Measurements from ENCODE around the gene RER1. TPM values are rescaled to one million over a fixed set of nuclear protein-coding genes. Genes with fewer than 3 reads are reported as not detected.

The RER1 gene
- total RNA-seq, 2 experiments from 2014 or later: 120 to 131 TPM

GRCh38 chr1:2385606-2386280 is 5.9 kb upstream of the RER1 start:
- no peak overlapping the region for H3K4me3 Mint-ChIP-seq
- H3K36me3 Mint-ChIP-seq (ENCODE audit: low read depth): no peaks in the 10 kb centered on the region
- H3K27ac Mint-ChIP-seq: no peak overlapping the region
- no peak for DNase-seq
- intact Hi-C loops (cut with micrococcal nuclease): no loop called here
- ChIA-PET POLR2A (interaction anchor here (1.5 kb wide), 1 partner anchor 130 kb away, joined by 3 read pairs; no protein-coding TSS in a partner anchor), CTCF (interaction anchor here (10.8 kb wide), 1 partner anchor 191 kb away, joined by 239 read pairs; the partner anchor contains the start of gene FAAP20)
- no peaks in the 10 kb centered on the region for H3K9me3 Mint-ChIP-seq
- no peak for ATAC-seq
- peaks cover 8% of the 10 kb centered on the region for H3K4me1 Mint-ChIP-seq (ENCODE audit: low read depth)
- no peaks in the 10 kb centered on the region for H3K27me3 Mint-ChIP-seq
- TF ChIP-seq CTCF (IDR thresholded peaks at IDR 0.05): no peak

GRCh38 chr1:2386636-2387611 is 4.7 kb upstream of the RER1 start:
- no peak overlapping the region for H3K4me3 Mint-ChIP-seq
- peaks cover 8% of the 10 kb centered on the region for H3K4me1 Mint-ChIP-seq (ENCODE audit: low read depth)
- no peaks in the 10 kb centered on the region for H3K36me3 Mint-ChIP-seq (ENCODE audit: low read depth)
- no peak overlapping the region for H3K27ac Mint-ChIP-seq
- TF ChIP-seq CTCF (IDR thresholded peaks at IDR 0.05): no peak
- intact Hi-C loops (cut with micrococcal nuclease): no loop called here
- H3K27me3 Mint-ChIP-seq: no peaks in the 10 kb centered on the region
- no peaks in the 10 kb centered on the region for H3K9me3 Mint-ChIP-seq
- CTCF ChIA-PET: interaction anchor here (1.1 to 2.6 kb wide), 2 partner anchors 28 to 192 kb away, joined by 3 to 20 read pairs; partner anchors contain the start of gene FAAP20
- DNase-seq (no peak), ATAC-seq (no peak)
- POLR2A ChIA-PET: no interaction called here

GRCh38 chr1:2388004-2388913 is 3.4 kb upstream of the RER1 start:
- CTCF ChIA-PET: interaction anchor here (1.1 to 6.2 kb wide), 3 partner anchors 7 to 193 kb away, joined by 3 to 25 read pairs (median 20); partner anchors contain the start of gene FAAP20
- intact Hi-C loops (cut with micrococcal nuclease): no loop called here
- ATAC-seq (no peak), DNase-seq (no peak)
- H3K4me3 Mint-ChIP-seq: no peak overlapping the region
- peaks cover 11% of the 10 kb centered on the region for H3K36me3 Mint-ChIP-seq (ENCODE audit: low read depth)
- H3K27ac Mint-ChIP-seq: no peak overlapping the region
- POLR2A ChIA-PET: no interaction called here
- no peaks in the 10 kb centered on the region for H3K9me3 Mint-ChIP-seq
- H3K4me1 Mint-ChIP-seq (ENCODE audit: low read depth): peaks cover 19% of the 10 kb centered on the region
- TF ChIP-seq CTCF (IDR thresholded peaks at IDR 0.05): no peak
- no peaks in the 10 kb centered on the region for H3K27me3 Mint-ChIP-seq

GRCh38 chr1:2389644-2390043 is 2.0 kb upstream of the RER1 start:
- Mint-ChIP-seq H3K27ac (no peak overlapping the region), H3K4me3 (peak overlapping the region; percentile 77), H3K36me3 (ENCODE audit: low read depth) (peaks cover 17% of the 10 kb centered on the region)

More at GRCh38 chr1:2389644-2390043, 2.0 kb upstream of the RER1 start:
- no peaks in the 10 kb centered on the region for H3K9me3 Mint-ChIP-seq
- DNase-seq: no peak
- H3K4me1 Mint-ChIP-seq (ENCODE audit: low read depth): peaks cover 32% of the 10 kb centered on the region
- H3K27me3 Mint-ChIP-seq: no peaks in the 10 kb centered on the region
- no peak for ATAC-seq
- ChIA-PET CTCF (interaction anchor here (1.1 to 6.2 kb wide), 4 partner anchors 8 to 215 kb away, joined by 3 to 35 read pairs (median 14); partner anchors contain the start of gene FAAP20), POLR2A (interaction anchor here (1.1 to 1.6 kb wide), 2 partner anchors 15 to 21 kb away, joined by 3 to 4 read pairs; no protein-coding TSS in a partner anchor)
- no peak for TF ChIP-seq CTCF (IDR thresholded peaks at IDR 0.05)
- intact Hi-C loops (cut with micrococcal nuclease): no loop called here

Data from activated CD8-positive, alpha-beta T cell treated with anti-CD3 and anti-CD28 coated beads for 36 hours (primary cell).